ENCODE data around the gene MAD1L1.

MAD1L1 gene

DNA sequence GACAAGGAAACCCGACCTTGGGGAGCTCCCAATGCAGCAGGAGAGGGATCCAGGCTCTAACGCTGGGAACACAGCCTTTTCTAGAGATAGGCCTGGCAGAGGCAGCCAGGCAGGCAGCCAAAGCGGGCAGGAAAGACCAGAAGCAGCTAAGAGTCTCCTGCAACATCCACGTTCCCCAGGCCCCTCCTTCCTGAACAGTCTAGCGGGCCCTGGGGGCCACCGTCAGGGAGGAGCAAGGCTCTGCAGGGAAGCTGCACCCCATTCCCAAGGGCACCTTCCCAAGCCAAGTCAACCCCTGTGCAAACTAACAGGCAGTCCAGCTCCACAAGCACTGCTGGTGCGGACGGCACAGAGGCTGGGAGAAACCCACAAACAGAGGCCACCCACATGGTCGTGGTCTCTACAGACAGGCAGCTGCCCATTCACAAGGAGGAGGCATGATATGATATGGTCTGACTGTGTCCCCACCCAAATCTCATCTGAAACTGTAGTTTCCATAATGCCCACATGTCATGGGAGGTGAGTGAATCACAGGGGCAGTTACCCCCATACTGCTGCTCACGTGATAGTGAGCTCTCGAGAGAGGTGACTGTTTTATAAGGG lies 115.7 kb downstream of the MAD1L1 start:
- CTCF ChIA-PET = interaction anchor here (0.7 kb wide), 1 partner anchor 592 kb away, joined by 3 read pairs; no protein-coding TSS in a partner anchor
- H3K9me3 ChIP-seq (ENCODE audit: control insufficient read depth, insufficient read depth, low read depth, low read length) = no peaks in the 10 kb centered on the region
- H3K36me3 ChIP-seq (ENCODE audit: control insufficient read depth in 2 of 2, insufficient read depth in 1 of 2, low read length in 2 of 2) = peaks cover 0 to 8% of the 10 kb centered on the region in 2 experiments; a peak in 1 of 3 replicates
- TF ChIP-seq ZNF140 (tag by site-specific recombination; IDR thresholded peaks at IDR 0.05) (no peak), TCF7L2 (IDR thresholded peaks at IDR 0.05; ENCODE audit: borderline replicate concordance, low read depth, low read length) (no peak), ZNF510 (tag by site-specific recombination; IDR thresholded peaks at IDR 0.05; ENCODE audit: insufficient replicate concordance) (no peak), ZBTB8A (tag by site-specific recombination; IDR thresholded peaks at IDR 0.05) (no peak), ZNF830 (tag by site-specific recombination; IDR thresholded peaks at IDR 0.05; ENCODE audit: low read depth) (no peak), OSR2 (tag by site-specific recombination; IDR thresholded peaks at IDR 0.05) (no peak), IKZF3 (tag by site-specific recombination; IDR thresholded peaks at IDR 0.05) (no peak)
- TF ChIP-seq, protein P1, sequence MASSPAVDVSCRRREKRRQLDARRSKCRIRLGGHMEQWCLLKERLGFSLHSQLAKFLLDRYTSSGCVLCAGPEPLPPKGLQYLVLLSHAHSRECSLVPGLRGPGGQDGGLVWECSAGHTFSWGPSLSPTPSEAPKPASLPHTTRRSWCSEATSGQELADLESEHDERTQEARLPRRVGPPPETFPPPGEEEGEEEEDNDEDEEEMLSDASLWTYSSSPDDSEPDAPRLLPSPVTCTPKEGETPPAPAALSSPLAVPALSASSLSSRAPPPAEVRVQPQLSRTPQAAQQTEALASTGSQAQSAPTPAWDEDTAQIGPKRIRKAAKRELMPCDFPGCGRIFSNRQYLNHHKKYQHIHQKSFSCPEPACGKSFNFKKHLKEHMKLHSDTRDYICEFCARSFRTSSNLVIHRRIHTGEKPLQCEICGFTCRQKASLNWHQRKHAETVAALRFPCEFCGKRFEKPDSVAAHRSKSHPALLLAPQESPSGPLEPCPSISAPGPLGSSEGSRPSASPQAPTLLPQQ (tag by site-specific recombination; IDR thresholded peaks at IDR 0.05) = no peak
- no peak overlapping the region for H3K4me3 ChIP-seq (ENCODE audit: low read depth, low read length)
- no peaks in the 10 kb centered on the region for H3K4me1 ChIP-seq (ENCODE audit: control insufficient read depth, insufficient read depth, low read length)
- H3K27ac ChIP-seq (ENCODE audit: extremely low read depth, low read depth, low read length) = no peak overlapping the region
- POLR2A ChIA-PET = no interaction called here

DNA sequence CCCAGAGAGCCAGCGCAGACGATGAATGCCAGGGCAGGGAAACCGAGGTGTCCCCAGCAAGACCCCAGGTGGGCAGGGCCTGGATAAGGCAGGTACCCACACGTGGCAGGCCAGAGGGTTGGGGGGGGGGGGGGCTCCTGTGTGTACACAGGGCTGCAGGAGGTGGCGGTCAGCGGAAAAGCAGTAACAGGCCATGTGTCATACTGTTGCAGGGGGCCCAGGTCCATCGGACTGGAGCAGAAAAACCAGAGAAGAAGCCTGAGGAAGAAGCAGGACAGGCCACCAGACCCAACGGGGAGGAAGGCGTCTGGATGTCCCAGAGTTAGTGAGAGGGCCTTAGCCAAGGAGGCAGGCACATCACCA lies 116.3 kb downstream of the MAD1L1 start:
- Histone ChIP-seq H3K27ac (ENCODE audit: extremely low read depth, low read depth, low read length) (no peak overlapping the region), H3K9me3 (ENCODE audit: control insufficient read depth, insufficient read depth, low read depth, low read length) (no peaks in the 10 kb centered on the region), H3K36me3 (ENCODE audit: control insufficient read depth in 2 of 2, insufficient read depth in 1 of 2, low read length in 2 of 2) (peaks cover 0 to 6% of the 10 kb centered on the region in 2 experiments; a peak in 1 of 3 replicates), H3K4me3 (ENCODE audit: low read depth, low read length) (no peak overlapping the region), H3K4me1 (ENCODE audit: control insufficient read depth, insufficient read depth, low read length) (no peaks in the 10 kb centered on the region)
- ChIA-PET CTCF (no interaction called here), POLR2A (no interaction called here)
- TF ChIP-seq HOXD13 (CRISPR knock-in tag; IDR thresholded peaks at IDR 0.05; ENCODE audit: borderline replicate concordance) (no peak), ZNF747 (tag by site-specific recombination; IDR thresholded peaks at IDR 0.05) (no peak), ZNF501 (tag by site-specific recombination; IDR thresholded peaks at IDR 0.05) (no peak), ZNF114 (tag by site-specific recombination; IDR thresholded peaks at IDR 0.05) (no peak), ZEB2 (tag by site-specific recombination; IDR thresholded peaks at IDR 0.05) (no peak), ZSCAN16 (tag by site-specific recombination; IDR thresholded peaks at IDR 0.05) (no peak), ZNF202 (tag by site-specific recombination; IDR thresholded peaks at IDR 0.05; ENCODE audit: borderline replicate concordance) (no peak), ZFP69B (tag by site-specific recombination; IDR thresholded peaks at IDR 0.05) (no peak)
- TF ChIP-seq, protein P2, sequence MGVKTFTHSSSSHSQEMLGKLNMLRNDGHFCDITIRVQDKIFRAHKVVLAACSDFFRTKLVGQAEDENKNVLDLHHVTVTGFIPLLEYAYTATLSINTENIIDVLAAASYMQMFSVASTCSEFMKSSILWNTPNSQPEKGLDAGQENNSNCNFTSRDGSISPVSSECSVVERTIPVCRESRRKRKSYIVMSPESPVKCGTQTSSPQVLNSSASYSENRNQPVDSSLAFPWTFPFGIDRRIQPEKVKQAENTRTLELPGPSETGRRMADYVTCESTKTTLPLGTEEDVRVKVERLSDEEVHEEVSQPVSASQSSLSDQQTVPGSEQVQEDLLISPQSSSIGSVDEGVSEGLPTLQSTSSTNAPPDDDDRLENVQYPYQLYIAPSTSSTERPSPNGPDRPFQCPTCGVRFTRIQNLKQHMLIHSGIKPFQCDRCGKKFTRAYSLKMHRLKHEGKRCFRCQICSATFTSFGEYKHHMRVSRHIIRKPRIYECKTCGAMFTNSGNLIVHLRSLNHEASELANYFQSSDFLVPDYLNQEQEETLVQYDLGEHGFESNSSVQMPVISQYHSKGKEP (tag by site-specific recombination; IDR thresholded peaks at IDR 0.05) = no peak
- TF ChIP-seq, protein P3, sequence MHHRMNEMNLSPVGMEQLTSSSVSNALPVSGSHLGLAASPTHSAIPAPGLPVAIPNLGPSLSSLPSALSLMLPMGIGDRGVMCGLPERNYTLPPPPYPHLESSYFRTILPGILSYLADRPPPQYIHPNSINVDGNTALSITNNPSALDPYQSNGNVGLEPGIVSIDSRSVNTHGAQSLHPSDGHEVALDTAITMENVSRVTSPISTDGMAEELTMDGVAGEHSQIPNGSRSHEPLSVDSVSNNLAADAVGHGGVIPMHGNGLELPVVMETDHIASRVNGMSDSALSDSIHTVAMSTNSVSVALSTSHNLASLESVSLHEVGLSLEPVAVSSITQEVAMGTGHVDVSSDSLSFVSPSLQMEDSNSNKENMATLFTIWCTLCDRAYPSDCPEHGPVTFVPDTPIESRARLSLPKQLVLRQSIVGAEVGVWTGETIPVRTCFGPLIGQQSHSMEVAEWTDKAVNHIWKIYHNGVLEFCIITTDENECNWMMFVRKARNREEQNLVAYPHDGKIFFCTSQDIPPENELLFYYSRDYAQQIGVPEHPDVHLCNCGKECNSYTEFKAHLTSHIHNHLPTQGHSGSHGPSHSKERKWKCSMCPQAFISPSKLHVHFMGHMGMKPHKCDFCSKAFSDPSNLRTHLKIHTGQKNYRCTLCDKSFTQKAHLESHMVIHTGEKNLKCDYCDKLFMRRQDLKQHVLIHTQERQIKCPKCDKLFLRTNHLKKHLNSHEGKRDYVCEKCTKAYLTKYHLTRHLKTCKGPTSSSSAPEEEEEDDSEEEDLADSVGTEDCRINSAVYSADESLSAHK (tag by site-specific recombination; IDR thresholded peaks at IDR 0.05) = no peak

All from HEK293 (cell line).